ENCODE results near the gene SLC30A2. TPM values are rescaled to one million over a fixed set of nuclear protein-coding genes. Genes with fewer than 3 reads are reported as not detected.
A peak's percentile ranks its signal among the peaks of the same experiment; 100 is the strongest.
"Not testable (repeated sequence)": the region's sequence is repeated elsewhere in the genome, so short reads cannot be mapped to it uniquely, and the experiment has no call there.

The SLC30A2 gene
- total RNA-seq (2014; rRNA removed; shearing (Covaris generic)), result 0.52 and 1.8 TPM in 2 replicates

- peak; percentile 28 for DNase-seq (ENCODE audit: low read depth)
Measured at GRCh38 chr1:26045722-26046245, at the start of gene SLC30A2. Gene SLC30A2, minus strand, starts transcription at chr1:26046118. Its CDS starts 222 bp downstream, at chr1:26045896.

GRCh38 chr1:26094677-26095383 lies 48.9 kb upstream of the SLC30A2 start:
- peak; percentile 85 for DNase-seq (ENCODE audit: low read depth)

GRCh38 chr1:26094076-26094669 lies 48.3 kb upstream of the SLC30A2 start:
- DNase-seq (ENCODE audit: low read depth), result peak; percentile 53

GRCh38 chr1:26093569-26093968 lies 47.7 kb upstream of the SLC30A2 start:
- DNase-seq (ENCODE audit: low read depth), result not testable (repeated sequence)

- DNase-seq (ENCODE audit: low read depth), result no peak
Measured at GRCh38 chr1:26092422-26092821, 46.5 kb upstream of the SLC30A2 start.

- DNase-seq (ENCODE audit: low read depth), result no peak
Measured at GRCh38 chr1:26090893-26091292, 45.0 kb upstream of the SLC30A2 start.

- no peak for DNase-seq (ENCODE audit: low read depth)
Measured at GRCh38 chr1:26089125-26089524, 43.2 kb upstream of the SLC30A2 start.

GRCh38 chr1:26084844-26085243 lies 38.9 kb upstream of the SLC30A2 start:
- no peak for DNase-seq (ENCODE audit: low read depth)

GRCh38 chr1:26084091-26084561 lies 38.2 kb upstream of the SLC30A2 start:
- DNase-seq (ENCODE audit: low read depth), result peak; percentile 90

GRCh38 chr1:26083208-26083607 lies 37.3 kb upstream of the SLC30A2 start:
- peak; percentile 89 for DNase-seq (ENCODE audit: low read depth)

- DNase-seq (ENCODE audit: low read depth), result no peak
Measured at GRCh38 chr1:26082020-26082350, 36.1 kb upstream of the SLC30A2 start.

GRCh38 chr1:26081267-26082019 lies 35.5 kb upstream of the SLC30A2 start:
- peak; percentile 91 for DNase-seq (ENCODE audit: low read depth)

- DNase-seq (ENCODE audit: low read depth), result peak; percentile 55
Measured at GRCh38 chr1:26079960-26080814, 34.3 kb upstream of the SLC30A2 start.

GRCh38 chr1:26079178-26079563 lies 33.3 kb upstream of the SLC30A2 start:
- DNase-seq (ENCODE audit: low read depth), result no peak

GRCh38 chr1:26078286-26079177 lies 32.6 kb upstream of the SLC30A2 start:
- no peak for DNase-seq (ENCODE audit: low read depth)

- no peak for DNase-seq (ENCODE audit: low read depth)
Measured at GRCh38 chr1:26077524-26077923, 31.6 kb upstream of the SLC30A2 start.

- DNase-seq (ENCODE audit: low read depth), result no peak
Measured at GRCh38 chr1:26075421-26076144, 29.7 kb upstream of the SLC30A2 start.

GRCh38 chr1:26072305-26072704 lies 26.4 kb upstream of the SLC30A2 start:
- DNase-seq (ENCODE audit: low read depth), result peak; percentile 74

GRCh38 chr1:26070963-26071342 lies 25.0 kb upstream of the SLC30A2 start:
- DNase-seq (ENCODE audit: low read depth), result no peak
